Peyer's patch (tissue), 4 donors: ENCODE data around the gene FGFBP3. TPM values are rescaled to one million over a fixed set of nuclear protein-coding genes. Genes with fewer than 3 reads are reported as not detected.
"Not testable (repeated sequence)": the region's sequence is repeated elsewhere in the genome, so short reads cannot be mapped to it uniquely, and the experiment has no call there.

ENCODE experiments used
- DNase-seq, 3 donors: peaks; one replicate each; pipeline ENCODE4 v3.0.0-alpha.2; 2017 to 2019
- H3K27ac ChIP-seq, 4 donors: fragments of 200-600 bp; sonication (generic); one replicate each; pipeline ENCODE4 v1.5.1; 2016 to 2019
- H3K27me3 ChIP-seq, 2 donors: fragments of 200-600 bp; sonication (generic); one replicate each; pipeline ENCODE4 v1.5.1; 2019
- H3K36me3 ChIP-seq, 3 donors: fragments of 200-600 bp; sonication (generic); one replicate each; pipeline ENCODE4 v1.5.1; 2016 to 2019
- H3K4me1 ChIP-seq, 4 donors: fragments of 200-600 bp; sonication (generic); one replicate each; pipeline ENCODE4 v1.5.1; 2016 to 2019
- H3K4me3 ChIP-seq, 4 donors: fragments of 200-600 bp; sonication (generic); 1 replicate in 3 of 4; 2 replicates in 1 of 4; pipeline ENCODE4 v1.5.1; 2016 to 2019; ENCODE audit warnings: mild to moderate bottlenecking in 1 of 4
- H3K9me3 ChIP-seq, 4 donors: fragments of 200-600 bp; sonication (generic); one replicate each; pipeline ENCODE4 v1.5.1; 2016 to 2019; ENCODE audit warnings: mild to moderate bottlenecking in 1 of 4
- POLR2A ChIP-seq, 2 donors: fragments of 450-650 bp; IDR thresholded peaks; one replicate each; pipeline ENCODE4 v1.5.1; 2017; ENCODE audit warnings: antibody characterized with exemption in 2 of 2, mild to moderate bottlenecking in 2 of 2, moderate library complexity in 2 of 2
- total RNA-seq, 4 donors: library from RNA; depleted of rRNA; stranded (reverse); fragments of >200 nt; gene quantifications; one replicate each; pipeline ENCODE4 v1.1.0, GENCODE V29; 2016
- TF ChIP-seq, protein P1 (sequence below), 6 experiments: fragments of 450-650 bp in 4 of 6; fragments of 200-600 bp in 2 of 6; sonication (generic) in 1 of 6; IDR thresholded peaks; one replicate each; pipeline ENCODE4 v1.5.1; 2017 to 2019; ENCODE audit warnings: antibody characterized with exemption in 6 of 6, mild to moderate bottlenecking in 3 of 6, moderate library complexity in 1 of 6

The FGFBP3 gene
- total RNA-seq, 4 donors from 2014 or later, result 0.53 to 1.1 TPM; not detected in 2

- Histone ChIP-seq H3K27me3 (no peaks in the 10 kb centered on the region), H3K27ac (peak overlapping the region in 1 of 4 donors; percentile 55), H3K4me1 (no peaks in the 10 kb centered on the region), H3K4me3 (no peak overlapping the region), H3K36me3 (no peaks in the 10 kb centered on the region), H3K9me3 (no peaks in the 10 kb centered on the region)
- peak in 1 of 3 donors; percentile 76 for DNase-seq
- TF ChIP-seq POLR2A (IDR thresholded peaks at IDR 0.05), result no peak
Observed at GRCh38 chr10:91901784-91902677, 7.3 kb downstream of the FGFBP3 start.

DNA sequence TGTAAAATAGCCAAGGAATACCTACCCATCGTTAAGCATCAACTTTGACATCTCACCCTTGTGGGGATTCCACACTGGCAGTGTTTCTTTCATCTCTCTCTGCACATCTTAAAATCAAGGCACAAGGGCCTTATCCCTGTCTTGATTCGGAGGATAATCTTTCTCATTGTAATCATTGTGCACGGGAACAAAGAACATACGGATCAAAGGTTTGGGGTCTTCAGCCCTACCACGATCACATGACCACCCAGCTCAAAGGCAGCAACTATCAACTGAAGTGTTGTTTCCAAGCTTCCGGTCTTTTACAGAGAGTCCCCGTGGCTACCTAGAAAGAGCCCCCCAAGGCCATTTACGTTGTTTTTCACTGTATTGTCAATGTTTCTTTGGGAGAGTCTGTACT lies 11.9 kb downstream of the FGFBP3 start:
- Histone ChIP-seq H3K4me3 (no peak overlapping the region), H3K27ac (no peak overlapping the region), H3K4me1 (no peaks in the 10 kb centered on the region), H3K36me3 (no peaks in the 10 kb centered on the region), H3K27me3 (no peaks in the 10 kb centered on the region), H3K9me3 (no peaks in the 10 kb centered on the region)
- DNase-seq, result no peak
- TF ChIP-seq POLR2A (IDR thresholded peaks at IDR 0.05), result no peak
- TF ChIP-seq, protein P1, sequence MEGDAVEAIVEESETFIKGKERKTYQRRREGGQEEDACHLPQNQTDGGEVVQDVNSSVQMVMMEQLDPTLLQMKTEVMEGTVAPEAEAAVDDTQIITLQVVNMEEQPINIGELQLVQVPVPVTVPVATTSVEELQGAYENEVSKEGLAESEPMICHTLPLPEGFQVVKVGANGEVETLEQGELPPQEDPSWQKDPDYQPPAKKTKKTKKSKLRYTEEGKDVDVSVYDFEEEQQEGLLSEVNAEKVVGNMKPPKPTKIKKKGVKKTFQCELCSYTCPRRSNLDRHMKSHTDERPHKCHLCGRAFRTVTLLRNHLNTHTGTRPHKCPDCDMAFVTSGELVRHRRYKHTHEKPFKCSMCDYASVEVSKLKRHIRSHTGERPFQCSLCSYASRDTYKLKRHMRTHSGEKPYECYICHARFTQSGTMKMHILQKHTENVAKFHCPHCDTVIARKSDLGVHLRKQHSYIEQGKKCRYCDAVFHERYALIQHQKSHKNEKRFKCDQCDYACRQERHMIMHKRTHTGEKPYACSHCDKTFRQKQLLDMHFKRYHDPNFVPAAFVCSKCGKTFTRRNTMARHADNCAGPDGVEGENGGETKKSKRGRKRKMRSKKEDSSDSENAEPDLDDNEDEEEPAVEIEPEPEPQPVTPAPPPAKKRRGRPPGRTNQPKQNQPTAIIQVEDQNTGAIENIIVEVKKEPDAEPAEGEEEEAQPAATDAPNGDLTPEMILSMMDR (IDR thresholded peaks at IDR 0.05), result no peak

GRCh38 chr10:91896212-91896756 lies 13.0 kb downstream of the FGFBP3 start:
- Histone ChIP-seq H3K4me1 (no peaks in the 10 kb centered on the region), H3K9me3 (no peaks in the 10 kb centered on the region), H3K36me3 (no peaks in the 10 kb centered on the region), H3K27me3 (no peaks in the 10 kb centered on the region), H3K27ac (no peak overlapping the region), H3K4me3 (no peak overlapping the region)
- no peak for DNase-seq
- TF ChIP-seq, protein P1 (IDR thresholded peaks at IDR 0.05), result no peak
- no peak for TF ChIP-seq POLR2A (IDR thresholded peaks at IDR 0.05)

DNA sequence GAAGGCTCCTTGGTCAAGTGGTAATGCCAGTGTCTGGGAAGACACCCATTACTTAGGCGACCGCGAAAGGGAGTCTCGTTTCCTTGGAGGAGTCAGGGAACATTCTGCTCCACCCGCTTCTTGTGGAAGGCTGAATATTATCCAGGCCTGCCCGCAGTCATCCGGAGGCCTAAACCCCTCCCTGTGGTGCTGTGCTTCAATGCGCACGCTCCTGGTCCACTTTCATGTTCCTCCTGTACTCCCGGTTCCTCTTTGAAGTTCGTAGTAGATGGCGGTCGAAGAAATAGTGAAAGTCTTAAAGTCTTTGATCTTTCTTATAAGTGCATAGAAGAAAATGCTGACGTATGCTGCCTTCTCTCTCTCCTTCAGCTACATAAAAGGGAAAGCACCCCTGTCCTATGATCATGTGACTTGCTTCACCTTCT lies 15.0 kb downstream of the FGFBP3 start:
- not testable (repeated sequence) for H3K9me3 ChIP-seq, H3K36me3 ChIP-seq, DNase-seq, H3K27ac ChIP-seq, H3K4me1 ChIP-seq, H3K27me3 ChIP-seq, H3K4me3 ChIP-seq

- no peak for DNase-seq
- no peaks in the 10 kb centered on the region for H3K36me3 ChIP-seq
- H3K4me3 ChIP-seq, result no peak overlapping the region
- no peak for TF ChIP-seq POLR2A (IDR thresholded peaks at IDR 0.05)
- TF ChIP-seq, protein P1 (IDR thresholded peaks at IDR 0.05), result no peak
- no peaks in the 10 kb centered on the region for H3K27me3 ChIP-seq
- H3K9me3 ChIP-seq, result no peaks in the 10 kb centered on the region
- H3K27ac ChIP-seq, result no peak overlapping the region
- H3K4me1 ChIP-seq, result peaks cover 0 to 2% (median 0%) of the 10 kb centered on the region in 4 donors
Observed at GRCh38 chr10:91893051-91893450, 16.2 kb downstream of the FGFBP3 start.

DNA sequence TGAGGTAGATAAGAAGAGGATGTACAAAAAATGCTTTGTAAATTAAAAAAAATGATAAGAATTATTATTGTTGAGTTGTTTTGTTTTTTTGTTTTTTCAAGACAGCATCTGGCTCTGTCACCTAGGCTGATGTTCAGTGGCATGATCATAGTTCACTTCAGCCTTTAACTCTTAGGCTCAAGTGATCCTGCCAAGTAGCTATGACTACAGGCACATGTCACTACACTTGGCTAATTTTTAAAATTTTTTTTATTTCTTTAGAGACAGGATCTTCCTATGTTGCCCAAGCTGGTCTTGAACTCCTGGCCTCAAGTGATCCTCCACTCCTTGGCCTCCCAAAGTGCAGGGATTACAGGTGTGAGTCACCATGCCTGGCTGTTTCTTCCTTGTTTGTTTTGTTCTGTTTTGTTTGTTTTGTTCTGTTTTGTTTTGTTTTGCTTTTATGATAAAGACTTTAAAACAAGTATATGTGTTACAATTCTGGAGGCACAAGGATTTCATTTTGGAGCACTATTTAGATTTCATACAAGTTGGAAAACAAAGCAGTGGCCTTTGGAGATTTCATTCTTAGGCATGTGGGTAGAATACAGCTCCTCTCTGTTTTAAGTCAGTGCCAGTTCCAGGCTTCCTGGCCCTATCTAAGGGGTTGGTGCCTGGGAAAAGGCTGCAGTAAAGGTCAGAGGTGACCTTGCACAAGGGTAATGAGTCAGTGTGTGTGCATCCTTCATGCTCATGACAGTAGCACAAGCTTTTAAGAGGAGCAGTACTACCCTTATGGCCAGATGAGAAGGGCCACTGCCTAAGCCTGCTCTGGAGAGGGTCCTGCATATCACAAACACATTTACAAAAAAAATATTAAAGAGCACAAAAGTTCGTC lies 17.9 kb downstream of the FGFBP3 start:
- TF ChIP-seq POLR2A (IDR thresholded peaks at IDR 0.05), result no peak
- TF ChIP-seq, protein P1 (IDR thresholded peaks at IDR 0.05), result no peak
- Histone ChIP-seq H3K4me1 (peaks cover 0 to 10% (median 4%) of the 10 kb centered on the region in 4 donors), H3K4me3 (no peak overlapping the region), H3K27me3 (peaks cover 0 to 7% of the 10 kb centered on the region in 2 donors), H3K36me3 (no peaks in the 10 kb centered on the region), H3K27ac (no peak overlapping the region), H3K9me3 (no peaks in the 10 kb centered on the region)
- no peak for DNase-seq
